BLaER1 (cell line): Measurements from ENCODE around the gene PLCG1.
"Not testable (repeated sequence)": the region's sequence is repeated elsewhere in the genome, so short reads cannot be mapped to it uniquely, and the experiment has no call there.

ENCODE experiments used
- H3K27ac ChIP-seq: shearing (Covaris generic); formaldehyde crosslinking; 2 replicates; pipeline ENCODE4 v1.8.1; 2022
- H3K27me3 ChIP-seq: shearing (Covaris generic); formaldehyde crosslinking; 2 replicates; pipeline ENCODE4 v1.8.1; 2022
- H3K36me3 ChIP-seq: shearing (Covaris generic); formaldehyde crosslinking; 2 replicates; pipeline ENCODE4 v1.8.1; 2022
- H3K4me1 ChIP-seq: shearing (Covaris generic); formaldehyde crosslinking; 2 replicates; pipeline ENCODE4 v1.8.1; 2022
- H3K4me2 ChIP-seq: shearing (Covaris generic); formaldehyde crosslinking; 2 replicates; pipeline ENCODE4 v1.8.1; 2022
- H3K4me3 ChIP-seq: shearing (Covaris generic); formaldehyde crosslinking; 2 replicates; pipeline ENCODE4 v1.8.1; 2022
- H3K9ac ChIP-seq: shearing (Covaris generic); formaldehyde crosslinking; 2 replicates; pipeline ENCODE4 v1.8.1; 2022
- H3K9me3 ChIP-seq: shearing (Covaris generic); formaldehyde crosslinking; 2 replicates; pipeline ENCODE4 v1.8.1; 2022
- H4K20me1 ChIP-seq: shearing (Covaris generic); formaldehyde crosslinking; 2 replicates; pipeline ENCODE4 v1.8.1; 2022
- Cebpa-rat ChIP-seq: shearing (Covaris generic); IDR thresholded peaks from 2 replicates; pipeline ENCODE4 v1.8.1; 2022

Gene PLCG1

GRCh38 chr20:41124451-41125094, 12.8 kb upstream of the PLCG1 start:
- H3K4me3 ChIP-seq = no peak overlapping the region
- TF ChIP-seq Cebpa-rat = no peak
- H3K9ac ChIP-seq = no peak overlapping the region
- H3K4me2 ChIP-seq = no peak overlapping the region
- H3K36me3 ChIP-seq = peaks cover 80% of the 10 kb centered on the region
- no peaks in the 10 kb centered on the region for H3K4me1 ChIP-seq
- H3K9me3 ChIP-seq = no peaks in the 10 kb centered on the region; the same call in 1 of the 2 replicates
- peaks cover 16% of the 10 kb centered on the region for H4K20me1 ChIP-seq
- H3K27me3 ChIP-seq = no peaks in the 10 kb centered on the region
- H3K27ac ChIP-seq = no peak overlapping the region

GRCh38 chr20:41125530-41126457, 11.5 kb upstream of the PLCG1 start:
- Histone ChIP-seq H3K27me3 (no peaks in the 10 kb centered on the region), H3K4me1 (no peaks in the 10 kb centered on the region), H3K9ac (no peak overlapping the region), H3K9me3 (no peaks in the 10 kb centered on the region; the same call in 1 of the 2 replicates), H4K20me1 (peaks cover 16% of the 10 kb centered on the region), H3K27ac (no peak overlapping the region), H3K36me3 (peaks cover 68% of the 10 kb centered on the region), H3K4me2 (no peak overlapping the region), H3K4me3 (no peak overlapping the region)
- TF ChIP-seq Cebpa-rat = no peak

GRCh38 chr20:41126719-41127118, 10.6 kb upstream of the PLCG1 start:
- no peak overlapping the region for H3K9ac ChIP-seq
- no peaks in the 10 kb centered on the region for H3K4me1 ChIP-seq
- H3K27ac ChIP-seq = no peak overlapping the region
- H3K4me3 ChIP-seq = no peak overlapping the region
- H3K27me3 ChIP-seq = no peaks in the 10 kb centered on the region
- peaks cover 16% of the 10 kb centered on the region for H4K20me1 ChIP-seq
- H3K9me3 ChIP-seq = no peaks in the 10 kb centered on the region; the same call in 1 of the 2 replicates
- no peak overlapping the region for H3K4me2 ChIP-seq
- H3K36me3 ChIP-seq = peaks cover 59% of the 10 kb centered on the region
- no peak for TF ChIP-seq Cebpa-rat

- H3K27me3 ChIP-seq, H3K4me3 ChIP-seq, H3K4me1 ChIP-seq, H3K27ac ChIP-seq, H3K9me3 ChIP-seq, H3K4me2 ChIP-seq, H3K9ac ChIP-seq: not testable (repeated sequence)
- H3K36me3 ChIP-seq = peaks cover 43% of the 10 kb centered on the region
- H4K20me1 ChIP-seq = peaks cover 16% of the 10 kb centered on the region
Observed at GRCh38 chr20:41128317-41128716, 9.0 kb upstream of the PLCG1 start.

- peaks cover 14% of the 10 kb centered on the region for H3K4me1 ChIP-seq
- H3K9me3 ChIP-seq = no peaks in the 10 kb centered on the region; the same call in 1 of the 2 replicates
- no peak overlapping the region for H3K4me2 ChIP-seq
- peaks cover 8% of the 10 kb centered on the region for H3K36me3 ChIP-seq
- TF ChIP-seq Cebpa-rat = no peak
- H3K27ac ChIP-seq = no peak overlapping the region
- H3K27me3 ChIP-seq = no peaks in the 10 kb centered on the region
- H3K4me3 ChIP-seq = no peak overlapping the region
- no peaks in the 10 kb centered on the region for H4K20me1 ChIP-seq
- H3K9ac ChIP-seq = no peak overlapping the region
Observed at GRCh38 chr20:41131594-41132387, 5.6 kb upstream of the PLCG1 start.

GRCh38 chr20:41132388-41132775, 5.0 kb upstream of the PLCG1 start:
- H3K36me3 ChIP-seq, H3K4me3 ChIP-seq, H3K27ac ChIP-seq, H4K20me1 ChIP-seq, H3K4me2 ChIP-seq, H3K9ac ChIP-seq, H3K27me3 ChIP-seq, H3K9me3 ChIP-seq: not testable (repeated sequence)
- H3K4me1 ChIP-seq = peaks cover 14% of the 10 kb centered on the region

- Histone ChIP-seq H4K20me1 (peaks cover 11% of the 10 kb centered on the region), H3K4me1 (peaks cover 21% of the 10 kb centered on the region), H3K4me3 (no peak overlapping the region), H3K27ac (no peak overlapping the region), H3K4me2 (no peak overlapping the region), H3K27me3 (no peaks in the 10 kb centered on the region), H3K9me3 (no peaks in the 10 kb centered on the region), H3K9ac (no peak overlapping the region), H3K36me3 (no peaks in the 10 kb centered on the region)
- TF ChIP-seq Cebpa-rat = no peak
Observed at GRCh38 chr20:41133709-41134361, 3.5 kb upstream of the PLCG1 start.

GRCh38 chr20:41134362-41135186, 2.8 kb upstream of the PLCG1 start:
- H3K4me2 ChIP-seq = no peak overlapping the region
- no peaks in the 10 kb centered on the region for H3K27me3 ChIP-seq
- H3K36me3 ChIP-seq = no peaks in the 10 kb centered on the region
- H3K9me3 ChIP-seq = no peaks in the 10 kb centered on the region
- no peak for TF ChIP-seq Cebpa-rat
- H3K9ac ChIP-seq = no peak overlapping the region
- no peak overlapping the region for H3K27ac ChIP-seq
- no peak overlapping the region for H3K4me3 ChIP-seq
- H3K4me1 ChIP-seq = peaks cover 28% of the 10 kb centered on the region
- H4K20me1 ChIP-seq = peaks cover 18% of the 10 kb centered on the region
